OCI-LY3 (cell line): ENCODE data around the gene VAC14.

Experiments used
- EZH2phosphoT487 ChIP-seq: fragments of 200-600 bp; shearing (Covaris generic); IDR thresholded peaks from 2 replicates; pipeline ENCODE4 v1.6.1; 2018; ENCODE audit warnings: antibody characterized with exemption, mixed run types, low read depth
- TF ChIP-seq, protein P1 (sequence below): fragments of 200-600, 300-600 bp; sonication (generic); IDR thresholded peaks from 2 replicates; pipeline ENCODE4 v1.5.1; 2014; ENCODE audit warnings: antibody characterized with exemption, low read length, low read depth

- TF ChIP-seq, protein P1, sequence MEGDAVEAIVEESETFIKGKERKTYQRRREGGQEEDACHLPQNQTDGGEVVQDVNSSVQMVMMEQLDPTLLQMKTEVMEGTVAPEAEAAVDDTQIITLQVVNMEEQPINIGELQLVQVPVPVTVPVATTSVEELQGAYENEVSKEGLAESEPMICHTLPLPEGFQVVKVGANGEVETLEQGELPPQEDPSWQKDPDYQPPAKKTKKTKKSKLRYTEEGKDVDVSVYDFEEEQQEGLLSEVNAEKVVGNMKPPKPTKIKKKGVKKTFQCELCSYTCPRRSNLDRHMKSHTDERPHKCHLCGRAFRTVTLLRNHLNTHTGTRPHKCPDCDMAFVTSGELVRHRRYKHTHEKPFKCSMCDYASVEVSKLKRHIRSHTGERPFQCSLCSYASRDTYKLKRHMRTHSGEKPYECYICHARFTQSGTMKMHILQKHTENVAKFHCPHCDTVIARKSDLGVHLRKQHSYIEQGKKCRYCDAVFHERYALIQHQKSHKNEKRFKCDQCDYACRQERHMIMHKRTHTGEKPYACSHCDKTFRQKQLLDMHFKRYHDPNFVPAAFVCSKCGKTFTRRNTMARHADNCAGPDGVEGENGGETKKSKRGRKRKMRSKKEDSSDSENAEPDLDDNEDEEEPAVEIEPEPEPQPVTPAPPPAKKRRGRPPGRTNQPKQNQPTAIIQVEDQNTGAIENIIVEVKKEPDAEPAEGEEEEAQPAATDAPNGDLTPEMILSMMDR = no peak
- TF ChIP-seq EZH2phosphoT487 = no peak
These were observed 86.3 kb downstream of the VAC14 start for GRCh38 chr16:70714581-70715054.
